Muscle layer of duodenum (tissue), 2 donors: ENCODE data around the gene ARL6IP5.

ENCODE experiments used
- H3K27ac ChIP-seq: one replicate; pipeline ENCODE4 v1.7.0; 2013; ENCODE audit warnings: mild to moderate bottlenecking, low read length
- H3K27me3 ChIP-seq: one replicate; pipeline ENCODE4 v1.7.0; 2013; ENCODE audit warnings: low read depth, mild to moderate bottlenecking, control low read depth, low read length
- H3K36me3 ChIP-seq, 2 donors: one replicate each; pipeline ENCODE4 v1.7.0; 2013; ENCODE audit warnings: low read length in 2 of 2, control low read depth in 1 of 2, mild to moderate bottlenecking in 1 of 2; ENCODE audit not compliant: insufficient read depth in 2 of 2, control insufficient read depth in 1 of 2
- H3K4me1 ChIP-seq, 2 donors: one replicate each; pipeline ENCODE4 v1.7.0; 2013; ENCODE audit warnings: low read length in 2 of 2, mild to moderate bottlenecking in 2 of 2, control low read depth in 1 of 2, moderate library complexity in 1 of 2; ENCODE audit not compliant: insufficient read depth in 2 of 2, control insufficient read depth in 1 of 2
- H3K4me3 ChIP-seq, 2 donors: one replicate each; pipeline ENCODE4 v1.7.0; 2013; ENCODE audit warnings: low read length in 2 of 2, low read depth in 1 of 2, mild to moderate bottlenecking in 1 of 2
- H3K9me3 ChIP-seq, 2 donors: one replicate each; pipeline ENCODE4 v1.7.0; 2013; ENCODE audit warnings: low read length in 2 of 2, control low read depth in 1 of 2, mild to moderate bottlenecking in 1 of 2; ENCODE audit not compliant: control insufficient read depth in 1 of 2
- donor health status: healthy.

The ARL6IP5 gene

GRCh38 chr3:69102384-69102783 lies 17.6 kb downstream of the ARL6IP5 start:
- Histone ChIP-seq H3K27ac (no peak overlapping the region), H3K36me3 (peaks cover 26 to 38% of the 10 kb centered on the region in 2 donors), H3K9me3 (no peaks in the 10 kb centered on the region), H3K4me1 (peaks cover 4 to 16% of the 10 kb centered on the region in 2 donors), H3K27me3 (no peaks in the 10 kb centered on the region), H3K4me3 (no peak overlapping the region)

GRCh38 chr3:69103123-69103522 lies 18.4 kb downstream of the ARL6IP5 start:
- Histone ChIP-seq H3K4me3 (no peak overlapping the region), H3K27ac (no peak overlapping the region), H3K36me3 (peaks cover 26 to 38% of the 10 kb centered on the region in 2 donors), H3K27me3 (no peaks in the 10 kb centered on the region), H3K9me3 (no peaks in the 10 kb centered on the region), H3K4me1 (peaks cover 4 to 12% of the 10 kb centered on the region in 2 donors)

- peaks cover 4 to 12% of the 10 kb centered on the region in 2 donors for H3K4me1 ChIP-seq
- no peaks in the 10 kb centered on the region for H3K9me3 ChIP-seq
- H3K36me3 ChIP-seq = peaks cover 26 to 38% of the 10 kb centered on the region in 2 donors
- no peak overlapping the region for H3K4me3 ChIP-seq
- no peak overlapping the region for H3K27ac ChIP-seq
- no peaks in the 10 kb centered on the region for H3K27me3 ChIP-seq
Measured at GRCh38 chr3:69104586-69104985, 19.8 kb downstream of the ARL6IP5 start.

GRCh38 chr3:69105320-69105719 lies 20.6 kb downstream of the ARL6IP5 start:
- no peak overlapping the region for H3K27ac ChIP-seq
- H3K9me3 ChIP-seq = no peaks in the 10 kb centered on the region
- H3K27me3 ChIP-seq = no peaks in the 10 kb centered on the region
- H3K4me1 ChIP-seq = peaks cover 4 to 12% of the 10 kb centered on the region in 2 donors
- H3K36me3 ChIP-seq = peaks cover 26 to 38% of the 10 kb centered on the region in 2 donors
- no peak overlapping the region for H3K4me3 ChIP-seq

GRCh38 chr3:69107841-69108240 lies 23.1 kb downstream of the ARL6IP5 start:
- H3K36me3 ChIP-seq = peaks cover 18 to 26% of the 10 kb centered on the region in 2 donors
- H3K9me3 ChIP-seq = no peaks in the 10 kb centered on the region
- peaks cover 4 to 12% of the 10 kb centered on the region in 2 donors for H3K4me1 ChIP-seq
- no peak overlapping the region for H3K4me3 ChIP-seq
- no peak overlapping the region for H3K27ac ChIP-seq
- H3K27me3 ChIP-seq = no peaks in the 10 kb centered on the region

- Histone ChIP-seq H3K27me3 (no peaks in the 10 kb centered on the region), H3K36me3 (peaks cover 9 to 18% of the 10 kb centered on the region in 2 donors), H3K9me3 (no peaks in the 10 kb centered on the region), H3K4me1 (peaks cover 4 to 12% of the 10 kb centered on the region in 2 donors), H3K4me3 (no peak overlapping the region), H3K27ac (no peak overlapping the region)
Measured at GRCh38 chr3:69108811-69109210, 24.1 kb downstream of the ARL6IP5 start.

- Histone ChIP-seq H3K27ac (no peak overlapping the region), H3K36me3 (peaks cover 0 to 3% of the 10 kb centered on the region in 2 donors), H3K4me1 (peaks cover 2 to 5% of the 10 kb centered on the region in 2 donors), H3K4me3 (no peak overlapping the region), H3K27me3 (no peaks in the 10 kb centered on the region), H3K9me3 (no peaks in the 10 kb centered on the region)
Measured at GRCh38 chr3:69110941-69111546, 26.3 kb downstream of the ARL6IP5 start.

- no peaks in the 10 kb centered on the region for H3K4me1 ChIP-seq
- no peak overlapping the region for H3K27ac ChIP-seq
- H3K36me3 ChIP-seq = no peaks in the 10 kb centered on the region
- no peaks in the 10 kb centered on the region for H3K9me3 ChIP-seq
- no peaks in the 10 kb centered on the region for H3K27me3 ChIP-seq
- H3K4me3 ChIP-seq = no peak overlapping the region
Measured at GRCh38 chr3:69113536-69113935, 28.8 kb downstream of the ARL6IP5 start.

GRCh38 chr3:69115731-69116130 lies 31.0 kb downstream of the ARL6IP5 start:
- Histone ChIP-seq H3K27me3 (no peaks in the 10 kb centered on the region), H3K4me1 (no peaks in the 10 kb centered on the region), H3K36me3 (no peaks in the 10 kb centered on the region), H3K9me3 (no peaks in the 10 kb centered on the region), H3K4me3 (no peak overlapping the region), H3K27ac (no peak overlapping the region)

- Histone ChIP-seq H3K4me1 (no peaks in the 10 kb centered on the region), H3K36me3 (no peaks in the 10 kb centered on the region), H3K9me3 (no peaks in the 10 kb centered on the region), H3K27ac (no peak overlapping the region), H3K27me3 (no peaks in the 10 kb centered on the region), H3K4me3 (no peak overlapping the region)
Measured at GRCh38 chr3:69116162-69116561, 31.4 kb downstream of the ARL6IP5 start.

GRCh38 chr3:69116897-69117296 lies 32.2 kb downstream of the ARL6IP5 start:
- Histone ChIP-seq H3K27me3 (no peaks in the 10 kb centered on the region), H3K27ac (no peak overlapping the region), H3K4me1 (peaks cover 0 to 5% of the 10 kb centered on the region in 2 donors), H3K36me3 (no peaks in the 10 kb centered on the region), H3K9me3 (no peaks in the 10 kb centered on the region), H3K4me3 (no peak overlapping the region)

GRCh38 chr3:69118555-69118954 lies 33.8 kb downstream of the ARL6IP5 start:
- Histone ChIP-seq H3K27ac (no peak overlapping the region), H3K4me1 (peaks cover 0 to 13% of the 10 kb centered on the region in 2 donors), H3K9me3 (no peaks in the 10 kb centered on the region), H3K36me3 (no peaks in the 10 kb centered on the region), H3K4me3 (no peak overlapping the region), H3K27me3 (no peaks in the 10 kb centered on the region)
